NCI-H146 (cell line): ENCODE measurements around the gene HDAC4.

Experiments used
- DNase-seq: peaks from one replicate; lab custom pipeline; 2025; lab: John Stamatoyannopoulos, UW

The HDAC4 gene

GRCh38 chr2:239348563-239349452 is 52.0 kb downstream of the HDAC4 start:
- DNase-seq: no peak

DNA sequence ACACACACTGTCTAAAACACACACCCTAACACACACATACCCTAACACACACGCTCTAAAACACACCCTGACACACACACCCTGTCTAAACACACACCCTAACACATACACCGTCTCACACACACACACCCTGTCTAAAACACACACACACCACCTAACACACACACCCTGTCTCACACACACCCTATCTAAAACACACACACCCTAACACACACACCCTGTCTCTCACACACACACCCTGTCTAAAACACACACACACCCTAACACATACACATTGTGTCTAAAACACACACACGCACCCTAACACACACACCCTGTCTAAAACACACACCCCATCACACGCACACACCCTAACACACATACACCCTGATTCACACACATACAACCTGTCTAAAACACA is 54.1 kb downstream of the HDAC4 start:
- DNase-seq: no peak

- no peak for DNase-seq
Observed at GRCh38 chr2:239345251-239345650, 55.6 kb downstream of the HDAC4 start.

DNA sequence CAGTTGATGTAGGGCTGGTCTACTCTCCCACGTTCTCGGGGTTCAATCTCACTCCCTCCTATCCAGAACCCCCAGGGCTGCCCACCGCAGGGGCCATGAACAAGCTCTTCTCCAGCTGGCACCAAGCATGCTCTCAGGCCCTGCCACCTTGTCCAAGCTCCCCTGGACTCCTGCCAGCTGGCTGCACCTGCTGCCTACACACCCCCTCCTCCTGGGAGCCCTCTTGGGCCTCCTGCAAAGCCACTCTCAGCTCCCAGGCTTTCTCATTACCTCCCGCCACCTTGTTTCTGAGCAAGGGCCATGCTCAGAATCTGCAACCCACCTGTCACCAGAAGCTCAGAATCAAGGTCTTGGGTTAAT is 56.0 kb downstream of the HDAC4 start:
- DNase-seq: peak; percentile 65

DNA sequence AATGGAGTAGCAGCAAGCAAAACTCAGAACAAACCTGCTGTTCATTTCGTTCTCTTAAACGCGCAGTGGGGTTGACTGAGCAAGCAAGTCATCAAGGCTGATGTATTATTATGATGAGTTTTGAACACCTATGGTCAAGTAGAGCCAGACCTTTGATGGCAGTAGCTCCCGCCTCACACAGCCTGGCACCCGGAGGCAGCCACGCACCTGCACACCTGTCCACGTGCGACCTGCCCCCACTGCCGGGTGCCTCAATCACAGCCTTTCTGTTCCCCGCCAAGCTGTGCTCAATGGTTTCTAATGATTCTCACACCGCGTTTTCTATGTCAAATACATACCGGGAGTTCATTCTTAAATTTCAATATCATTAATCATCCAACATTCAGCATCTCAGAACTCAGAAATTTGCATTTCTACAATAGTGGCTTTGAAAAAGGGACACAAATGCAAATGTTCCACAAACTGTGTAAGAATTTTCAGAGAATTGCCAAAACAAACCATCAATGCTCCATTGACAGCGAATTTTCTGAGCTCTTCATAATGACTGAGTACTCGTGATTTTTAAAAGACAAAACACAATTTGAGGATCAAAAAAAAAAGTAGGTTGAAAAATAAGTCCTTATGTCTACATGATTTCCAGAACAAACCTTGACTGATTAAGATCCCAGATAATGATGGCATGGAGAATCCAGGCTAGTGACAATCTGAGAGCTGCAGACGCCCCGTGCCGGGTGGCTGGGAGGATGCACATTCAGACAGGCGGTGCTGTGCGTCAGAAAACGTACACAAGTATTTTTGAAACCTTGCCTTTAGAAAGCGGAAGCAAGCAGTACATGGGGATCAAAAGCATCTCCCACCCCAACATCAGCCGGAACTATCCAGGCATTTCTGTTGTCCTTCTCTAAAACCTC is 56.6 kb downstream of the HDAC4 start:
- no peak for DNase-seq

GRCh38 chr2:239343460-239343859 is 57.4 kb downstream of the HDAC4 start:
- no peak for DNase-seq

DNA sequence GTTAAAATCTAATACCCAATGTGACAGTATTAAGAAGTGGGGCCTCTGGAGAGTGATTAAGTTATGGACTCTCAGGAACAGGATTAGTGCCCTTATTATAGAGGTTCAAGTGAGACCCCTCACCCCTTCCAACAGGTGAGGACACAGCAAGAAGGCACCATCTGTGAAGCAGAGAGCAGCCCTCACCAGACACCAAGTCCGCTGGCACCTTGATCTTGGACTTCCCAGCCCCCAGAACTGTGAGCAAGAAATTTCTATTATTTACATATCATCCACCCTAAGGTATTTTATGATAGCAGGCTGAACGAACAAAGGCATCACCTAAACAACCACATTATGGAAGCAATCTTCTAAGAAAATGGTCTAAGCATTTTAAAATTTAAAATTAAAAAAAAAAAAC is 59.0 kb downstream of the HDAC4 start:
- no peak for DNase-seq

- DNase-seq: no peak
Observed at GRCh38 chr2:239341146-239341732, 59.6 kb downstream of the HDAC4 start.

DNA sequence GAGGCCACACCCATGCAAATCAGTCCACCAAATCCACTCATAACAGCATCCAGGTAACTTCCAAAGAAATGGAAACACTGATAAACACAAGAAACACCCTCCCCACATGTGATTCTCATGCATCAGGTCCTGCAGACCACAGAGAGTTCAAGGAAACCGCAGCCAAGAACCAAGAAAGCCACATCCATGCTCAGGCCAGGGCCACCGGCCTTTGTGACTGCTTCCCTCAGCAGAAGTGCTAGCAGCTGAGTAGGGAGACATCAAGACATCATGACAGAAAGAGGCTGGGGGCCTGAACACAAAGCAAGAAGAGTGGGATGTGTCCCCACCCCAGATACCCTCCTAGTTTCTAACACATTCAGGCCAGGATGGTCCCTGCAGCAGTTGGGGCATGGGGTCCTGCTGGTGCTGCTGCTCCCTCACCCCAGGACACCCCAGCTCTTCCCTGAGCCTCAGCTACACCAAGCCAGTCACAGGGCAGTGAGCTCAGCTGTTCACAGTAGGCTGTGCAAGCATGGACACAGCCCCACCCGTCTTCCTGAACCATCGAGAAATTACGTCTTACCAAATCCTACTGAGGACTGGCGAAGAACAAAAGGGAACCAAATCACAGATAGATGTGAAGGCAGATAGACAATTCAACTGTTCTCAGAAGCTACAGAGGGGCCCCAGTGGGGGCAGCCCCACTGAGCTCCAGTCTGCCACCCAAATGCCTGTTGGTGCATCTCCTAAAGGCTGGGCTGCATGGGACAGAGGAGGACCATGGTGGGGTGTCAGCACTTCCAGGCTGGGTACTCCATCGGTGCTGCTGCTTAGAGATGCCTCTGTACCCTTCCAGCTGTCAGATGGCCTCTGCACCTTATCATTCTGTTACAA is 60.9 kb downstream of the HDAC4 start:
- no peak for DNase-seq

DNA sequence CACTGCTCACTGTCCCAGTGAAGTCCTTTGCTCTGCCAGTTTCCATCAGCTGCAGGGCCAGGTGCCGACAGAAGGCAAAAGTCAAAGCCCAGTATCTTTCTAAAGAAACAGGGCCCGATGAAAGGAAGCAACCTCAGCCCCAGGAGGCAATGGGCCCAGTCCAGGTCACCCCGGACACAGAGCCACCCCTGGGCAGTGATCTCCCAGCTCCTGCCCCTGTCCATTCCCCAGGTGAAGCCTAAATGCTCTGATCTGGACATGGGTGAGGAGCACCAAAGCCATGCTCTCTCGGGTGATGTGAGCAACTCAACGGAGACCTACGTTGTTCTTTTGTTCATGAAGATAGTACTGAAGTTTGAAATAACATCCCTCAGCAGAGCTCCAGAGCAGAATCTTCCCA is 61.6 kb downstream of the HDAC4 start:
- DNase-seq: no peak

- peak; percentile 18 for DNase-seq
Observed at GRCh38 chr2:239337877-239338484, 62.8 kb downstream of the HDAC4 start.

GRCh38 chr2:239337122-239337876 is 63.5 kb downstream of the HDAC4 start:
- DNase-seq: no peak

DNA sequence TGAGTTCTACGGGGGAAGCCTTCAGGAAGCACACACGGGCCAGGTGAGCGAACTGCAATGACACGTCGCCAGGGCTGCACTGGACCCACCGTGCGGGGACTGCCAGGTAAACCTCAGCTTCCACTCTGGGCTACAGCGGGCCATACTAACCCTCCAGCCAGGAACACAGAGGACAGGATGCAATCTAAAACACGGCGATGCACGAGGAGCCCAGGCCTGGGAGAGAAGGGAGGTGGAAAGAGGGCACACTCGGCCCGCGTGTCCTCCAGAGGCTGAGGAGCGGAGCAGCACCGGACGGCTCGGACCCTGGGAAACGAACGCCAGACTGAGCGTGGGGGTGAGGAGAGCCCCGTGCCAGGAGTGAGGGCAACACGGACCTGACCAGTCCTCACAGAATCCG is 69.3 kb downstream of the HDAC4 start:
- no peak for DNase-seq

GRCh38 chr2:239330836-239331235 is 70.0 kb downstream of the HDAC4 start:
- DNase-seq: no peak

DNA sequence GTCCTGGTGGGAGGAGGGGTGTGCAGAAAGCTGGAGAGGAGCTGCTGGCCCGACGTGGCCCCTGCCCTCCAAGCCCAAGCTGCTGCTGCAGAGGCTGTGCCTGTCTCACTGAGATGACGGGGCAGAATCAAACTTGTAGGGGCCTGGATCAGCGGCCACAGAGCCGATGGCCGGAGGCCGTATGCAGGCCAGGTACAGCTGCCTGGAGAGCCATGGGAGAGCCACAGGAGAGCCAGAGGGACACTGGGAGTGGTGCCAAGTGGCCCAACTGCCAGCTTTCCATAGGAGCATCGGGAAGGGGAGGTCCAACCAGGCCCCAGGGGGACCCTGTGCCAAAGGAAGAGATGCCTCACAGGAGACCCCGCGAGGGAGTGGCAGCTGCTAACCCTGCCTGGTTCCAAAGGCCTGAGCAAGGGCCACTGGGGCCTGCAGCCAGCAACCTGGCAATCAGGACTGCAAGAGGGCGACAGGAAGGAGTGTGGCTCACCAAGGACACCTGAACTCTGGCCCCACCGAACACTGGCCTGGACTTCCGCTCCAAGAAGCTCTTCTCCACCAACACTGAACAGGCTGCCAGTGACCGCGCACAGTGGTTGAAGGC is 70.7 kb downstream of the HDAC4 start:
- DNase-seq: no peak

DNA sequence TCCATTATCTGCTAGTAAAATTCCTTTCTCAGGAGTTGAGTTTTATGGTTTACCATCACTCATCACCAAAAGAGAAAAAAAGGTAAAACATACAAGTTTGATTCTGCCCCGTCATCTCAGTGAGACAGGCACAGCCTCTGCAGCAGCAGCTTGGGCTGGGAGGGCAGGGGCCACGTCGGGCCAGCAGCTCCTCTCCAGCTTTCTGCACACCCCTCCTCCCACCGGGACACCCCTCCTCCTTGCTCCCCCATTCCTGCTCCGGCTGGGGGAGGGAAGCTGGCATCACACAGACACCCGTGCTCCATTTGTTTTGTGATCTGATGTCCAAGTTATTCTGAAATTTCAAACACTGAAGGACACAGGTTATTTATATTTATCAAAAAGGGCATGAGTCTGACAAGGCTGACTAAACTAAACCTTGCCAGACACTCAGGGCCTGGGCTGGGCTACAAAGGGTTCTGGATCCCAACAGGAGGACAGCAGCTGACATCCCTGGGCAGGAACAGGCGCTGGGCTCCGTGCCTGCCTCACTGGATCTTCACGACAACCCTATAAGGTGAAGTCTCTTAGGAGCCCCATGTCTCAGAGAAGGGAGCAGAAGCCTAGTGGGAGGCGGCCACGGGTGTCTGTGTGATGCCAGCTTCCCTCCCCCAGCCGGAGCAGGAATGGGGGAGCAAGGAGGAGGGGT is 71.4 kb downstream of the HDAC4 start:
- no peak for DNase-seq

DNA sequence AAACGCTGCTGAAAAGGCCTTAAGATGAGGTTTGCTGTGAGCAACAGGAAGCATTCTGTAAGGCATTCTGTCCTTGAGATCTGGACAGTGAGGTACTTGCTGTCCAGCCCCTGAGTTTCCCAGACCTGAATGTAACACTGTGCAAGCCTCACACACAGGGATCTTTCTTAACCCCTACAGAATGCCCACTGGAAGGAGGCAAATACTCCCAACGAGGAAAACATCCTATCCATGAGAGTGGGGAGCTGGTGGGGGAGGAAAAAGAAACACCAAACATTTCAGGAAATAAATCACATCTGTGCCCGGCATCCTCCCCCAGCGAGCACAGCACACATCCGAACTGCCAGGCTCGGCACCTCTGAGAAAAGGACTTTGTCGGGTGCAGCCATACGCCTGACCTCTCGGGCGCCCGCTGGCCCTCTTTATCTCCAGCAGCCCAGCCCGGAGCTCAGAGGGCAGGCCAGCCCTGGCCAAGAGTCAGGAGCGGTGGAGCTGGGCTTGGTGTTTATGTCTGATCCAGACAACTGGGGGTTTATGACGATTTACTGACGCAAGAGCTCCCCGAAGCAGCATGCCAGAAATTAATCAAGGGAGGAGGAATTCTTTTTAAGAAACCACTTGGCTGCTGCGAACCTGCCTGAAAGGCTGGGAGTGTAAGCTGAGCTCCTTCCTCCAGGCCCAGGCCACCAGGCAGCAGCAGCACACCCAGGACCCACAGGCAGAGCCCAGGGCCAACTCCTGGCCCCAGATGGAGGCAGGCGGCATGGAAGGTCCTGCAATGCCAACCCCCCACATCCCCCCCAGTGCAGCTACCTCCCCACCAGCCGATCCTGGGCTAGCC is 72.2 kb downstream of the HDAC4 start:
- no peak for DNase-seq

- DNase-seq: no peak
Observed at GRCh38 chr2:239327536-239328350, 73.1 kb downstream of the HDAC4 start.
